ENCODE data around the gene LRRC47. TPM values are rescaled to one million over a fixed set of nuclear protein-coding genes. Genes with fewer than 3 reads are reported as not detected.

Gene LRRC47
- total and polyA plus RNA-seq, 2 of the 13 experiments (the other 11 are each of a cell fraction or from before 2014, with no cell fraction given) = 18.3 to 52.5 TPM

DNA sequence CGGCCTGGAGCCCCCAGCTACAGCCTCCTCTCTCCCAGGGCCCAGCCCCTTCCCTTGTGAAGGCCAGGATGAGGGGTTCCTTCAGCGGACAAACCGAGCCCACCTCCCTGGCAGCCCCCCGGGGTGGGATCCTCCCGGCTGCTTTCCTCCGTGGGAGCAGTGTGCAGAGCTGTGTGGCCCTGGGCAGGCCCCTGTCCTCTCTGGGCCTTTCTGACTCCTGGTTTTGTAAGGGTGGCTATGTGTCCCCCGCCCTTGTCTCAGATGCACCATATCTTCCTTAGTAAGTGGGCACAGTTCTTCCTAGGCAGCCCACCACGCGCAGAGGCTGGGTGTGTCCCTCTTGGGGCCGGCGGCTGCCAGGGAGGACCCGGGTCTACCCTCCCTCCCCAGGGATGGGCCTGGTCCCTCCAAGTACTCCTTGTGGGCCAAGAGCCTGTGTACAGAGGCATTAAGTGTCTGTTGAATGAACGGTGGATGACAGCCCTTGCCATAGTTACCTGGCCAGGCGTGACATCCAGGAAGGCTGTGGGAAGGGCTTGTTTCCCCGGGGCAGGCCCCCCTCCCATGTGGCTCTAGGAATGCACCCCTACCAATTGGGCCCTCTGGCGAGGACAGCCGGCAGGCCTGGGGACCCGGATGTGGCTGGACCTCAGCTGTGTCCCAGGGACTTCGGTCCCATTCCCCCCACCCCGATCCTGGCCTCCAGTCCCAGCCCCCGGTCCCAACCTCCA is 19.9 kb downstream of the LRRC47 start (continued):
- TF ChIP-seq, protein P1, sequence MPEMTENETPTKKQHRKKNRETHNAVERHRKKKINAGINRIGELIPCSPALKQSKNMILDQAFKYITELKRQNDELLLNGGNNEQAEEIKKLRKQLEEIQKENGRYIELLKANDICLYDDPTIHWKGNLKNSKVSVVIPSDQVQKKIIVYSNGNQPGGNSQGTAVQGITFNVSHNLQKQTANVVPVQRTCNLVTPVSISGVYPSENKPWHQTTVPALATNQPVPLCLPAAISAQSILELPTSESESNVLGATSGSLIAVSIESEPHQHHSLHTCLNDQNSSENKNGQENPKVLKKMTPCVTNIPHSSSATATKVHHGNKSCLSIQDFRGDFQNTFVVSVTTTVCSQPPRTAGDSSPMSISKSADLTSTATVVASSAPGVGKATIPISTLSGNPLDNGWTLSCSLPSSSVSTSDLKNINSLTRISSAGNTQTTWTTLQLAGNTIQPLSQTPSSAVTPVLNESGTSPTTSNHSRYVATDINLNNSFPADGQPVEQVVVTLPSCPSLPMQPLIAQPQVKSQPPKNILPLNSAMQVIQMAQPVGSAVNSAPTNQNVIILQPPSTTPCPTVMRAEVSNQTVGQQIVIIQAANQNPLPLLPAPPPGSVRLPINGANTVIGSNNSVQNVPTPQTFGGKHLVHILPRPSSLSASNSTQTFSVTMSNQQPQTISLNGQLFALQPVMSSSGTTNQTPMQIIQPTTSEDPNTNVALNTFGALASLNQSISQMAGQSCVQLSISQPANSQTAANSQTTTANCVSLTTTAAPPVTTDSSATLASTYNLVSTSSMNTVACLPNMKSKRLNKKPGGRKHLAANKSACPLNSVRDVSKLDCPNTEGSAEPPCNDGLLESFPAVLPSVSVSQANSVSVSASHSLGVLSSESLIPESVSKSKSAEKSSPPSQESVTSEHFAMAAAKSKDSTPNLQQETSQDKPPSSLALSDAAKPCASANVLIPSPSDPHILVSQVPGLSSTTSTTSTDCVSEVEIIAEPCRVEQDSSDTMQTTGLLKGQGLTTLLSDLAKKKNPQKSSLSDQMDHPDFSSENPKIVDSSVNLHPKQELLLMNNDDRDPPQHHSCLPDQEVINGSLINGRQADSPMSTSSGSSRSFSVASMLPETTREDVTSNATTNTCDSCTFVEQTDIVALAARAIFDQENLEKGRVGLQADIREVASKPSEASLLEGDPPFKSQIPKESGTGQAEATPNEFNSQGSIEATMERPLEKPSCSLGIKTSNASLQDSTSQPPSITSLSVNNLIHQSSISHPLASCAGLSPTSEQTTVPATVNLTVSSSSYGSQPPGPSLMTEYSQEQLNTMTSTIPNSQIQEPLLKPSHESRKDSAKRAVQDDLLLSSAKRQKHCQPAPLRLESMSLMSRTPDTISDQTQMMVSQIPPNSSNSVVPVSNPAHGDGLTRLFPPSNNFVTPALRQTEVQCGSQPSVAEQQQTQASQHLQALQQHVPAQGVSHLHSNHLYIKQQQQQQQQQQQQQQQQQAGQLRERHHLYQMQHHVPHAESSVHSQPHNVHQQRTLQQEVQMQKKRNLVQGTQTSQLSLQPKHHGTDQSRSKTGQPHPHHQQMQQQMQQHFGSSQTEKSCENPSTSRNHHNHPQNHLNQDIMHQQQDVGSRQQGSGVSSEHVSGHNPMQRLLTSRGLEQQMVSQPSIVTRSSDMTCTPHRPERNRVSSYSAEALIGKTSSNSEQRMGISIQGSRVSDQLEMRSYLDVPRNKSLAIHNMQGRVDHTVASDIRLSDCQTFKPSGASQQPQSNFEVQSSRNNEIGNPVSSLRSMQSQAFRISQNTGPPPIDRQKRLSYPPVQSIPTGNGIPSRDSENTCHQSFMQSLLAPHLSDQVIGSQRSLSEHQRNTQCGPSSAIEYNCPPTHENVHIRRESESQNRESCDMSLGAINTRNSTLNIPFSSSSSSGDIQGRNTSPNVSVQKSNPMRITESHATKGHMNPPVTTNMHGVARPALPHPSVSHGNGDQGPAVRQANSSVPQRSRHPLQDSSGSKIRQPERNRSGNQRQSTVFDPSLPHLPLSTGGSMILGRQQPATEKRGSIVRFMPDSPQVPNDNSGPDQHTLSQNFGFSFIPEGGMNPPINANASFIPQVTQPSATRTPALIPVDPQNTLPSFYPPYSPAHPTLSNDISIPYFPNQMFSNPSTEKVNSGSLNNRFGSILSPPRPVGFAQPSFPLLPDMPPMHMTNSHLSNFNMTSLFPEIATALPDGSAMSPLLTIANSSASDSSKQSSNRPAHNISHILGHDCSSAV (CRISPR knock-in tag; IDR thresholded peaks at IDR 0.05; ENCODE audit: borderline replicate concordance) = no peak
- TF ChIP-seq ZNF343 (CRISPR knock-in tag; IDR thresholded peaks at IDR 0.05) (no peak), ZNF724P (CRISPR knock-in tag; IDR thresholded peaks at IDR 0.05; ENCODE audit: borderline replicate concordance) (0 out of 2 replicates have a peak, but pooled peaks have one; percentile 33), ZNF652 (CRISPR knock-in tag; IDR thresholded peaks at IDR 0.05; ENCODE audit: borderline replicate concordance, low read depth) (no peak), ZNF790 (CRISPR knock-in tag; IDR thresholded peaks at IDR 0.05; ENCODE audit: borderline replicate concordance) (peak; percentile 19; the same call in 1 of the 2 replicates), ZNF776 (CRISPR knock-in tag; IDR thresholded peaks at IDR 0.05) (no peak)
- TF ChIP-seq, protein P2, sequence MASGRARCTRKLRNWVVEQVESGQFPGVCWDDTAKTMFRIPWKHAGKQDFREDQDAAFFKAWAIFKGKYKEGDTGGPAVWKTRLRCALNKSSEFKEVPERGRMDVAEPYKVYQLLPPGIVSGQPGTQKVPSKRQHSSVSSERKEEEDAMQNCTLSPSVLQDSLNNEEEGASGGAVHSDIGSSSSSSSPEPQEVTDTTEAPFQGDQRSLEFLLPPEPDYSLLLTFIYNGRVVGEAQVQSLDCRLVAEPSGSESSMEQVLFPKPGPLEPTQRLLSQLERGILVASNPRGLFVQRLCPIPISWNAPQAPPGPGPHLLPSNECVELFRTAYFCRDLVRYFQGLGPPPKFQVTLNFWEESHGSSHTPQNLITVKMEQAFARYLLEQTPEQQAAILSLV (CRISPR knock-in tag; IDR thresholded peaks at IDR 0.05; ENCODE audit: borderline replicate concordance) = 0 out of 2 replicates have a peak, but pooled peaks have one; percentile 11
- TF ChIP-seq, protein P3, sequence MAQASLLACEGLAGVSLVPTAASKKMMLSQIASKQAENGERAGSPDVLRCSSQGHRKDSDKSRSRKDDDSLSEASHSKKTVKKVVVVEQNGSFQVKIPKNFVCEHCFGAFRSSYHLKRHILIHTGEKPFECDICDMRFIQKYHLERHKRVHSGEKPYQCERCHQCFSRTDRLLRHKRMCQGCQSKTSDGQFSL (CRISPR knock-in tag; IDR thresholded peaks at IDR 0.05) = no peak
